Cardiac muscle cell (in vitro differentiated cells and primary cell): Measurements from ENCODE around the gene HOXA7. TPM values are rescaled to one million over a fixed set of nuclear protein-coding genes. Genes with fewer than 3 reads are reported as not detected.

ENCODE experiments used
- DNase-seq, 2 donors: peaks; one replicate each; pipeline versions ENCODE4 v3.0.0 to v3.0.0-alpha.2; 2010 to 2017; ENCODE audit warnings: low read depth in 1 of 2, low spot score in 1 of 2
- H3K27ac ChIP-seq: fragments of 200-600 bp; sonication (generic); 2 replicates; pipeline ENCODE4 v1.5.1; 2016
- H3K27me3 ChIP-seq: fragments of 200-600 bp; sonication (generic); 2 replicates; pipeline ENCODE4 v1.6.0; 2016; ENCODE audit warnings: control low read depth
- H3K36me3 ChIP-seq: fragments of 200-600 bp; sonication (generic); 2 replicates; pipeline ENCODE4 v1.5.1; 2016; ENCODE audit warnings: control low read depth
- H3K4me1 ChIP-seq: fragments of 200-600 bp; sonication (generic); 2 replicates; pipeline ENCODE4 v1.8.1; 2017; ENCODE audit warnings: low read depth, mild to moderate bottlenecking, mixed run types
- H3K4me3 ChIP-seq: fragments of 200-600 bp; sonication (generic); 2 replicates; pipeline ENCODE4 v1.5.1; 2016; ENCODE audit warnings: mild to moderate bottlenecking
- H3K9me3 ChIP-seq: fragments of 200-600 bp; sonication (generic); 2 replicates; pipeline ENCODE4 v1.5.1; 2017; ENCODE audit warnings: low read depth, mild to moderate bottlenecking, control low read depth
- CTCF ChIP-seq: IDR thresholded peaks from 2 replicates; pipeline ENCODE4 v1.5.1; 2012; ENCODE audit warnings: low read depth, mild to moderate bottlenecking, low read length
- polyA plus RNA-seq: library from polyadenylated mRNA; unstranded; fragments of >200 nt; fragmentation: Nextera tagmentation; extraction: Ambion mirVana; gene quantifications from 2 replicates; pipeline ENCODE4 v1.2.1, GENCODE V29; 2016
- total RNA-seq: library from RNA; depleted of rRNA; stranded (reverse); fragments of >200 nt; gene quantifications from 2 replicates; pipeline ENCODE4 v1.2.3, GENCODE V29; 2016

The HOXA7 gene
- total and polyA plus RNA-seq, 2 experiments from 2014 or later, result not detected

- Histone ChIP-seq H3K4me1 (no peaks in the 10 kb centered on the region), H3K4me3 (no peak overlapping the region), H3K9me3 (no peaks in the 10 kb centered on the region), H3K27me3 (peaks cover 100% of the 10 kb centered on the region), H3K27ac (no peak overlapping the region), H3K36me3 (no peaks in the 10 kb centered on the region)
- TF ChIP-seq CTCF, result no peak
- no peak for DNase-seq
Measured at GRCh38 chr7:27119412-27119911, 37.0 kb downstream of the HOXA7 start.

- no peak overlapping the region for H3K4me3 ChIP-seq
- H3K9me3 ChIP-seq, result no peaks in the 10 kb centered on the region
- peaks cover 5% of the 10 kb centered on the region for H3K4me1 ChIP-seq
- no peak overlapping the region for H3K27ac ChIP-seq
- no peaks in the 10 kb centered on the region for H3K36me3 ChIP-seq
- peaks cover 100% of the 10 kb centered on the region for H3K27me3 ChIP-seq
- DNase-seq, result no peak
- TF ChIP-seq CTCF, result no peak
Measured at GRCh38 chr7:27118580-27118979, 37.9 kb downstream of the HOXA7 start.

- Histone ChIP-seq H3K4me1 (peaks cover 7% of the 10 kb centered on the region), H3K36me3 (no peaks in the 10 kb centered on the region), H3K4me3 (no peak overlapping the region), H3K27me3 (peaks cover 100% of the 10 kb centered on the region), H3K9me3 (no peaks in the 10 kb centered on the region), H3K27ac (no peak overlapping the region)
- no peak for TF ChIP-seq CTCF
- DNase-seq, result no peak
Measured at GRCh38 chr7:27117887-27118491, 38.5 kb downstream of the HOXA7 start.

- Histone ChIP-seq H3K36me3 (no peaks in the 10 kb centered on the region), H3K27ac (no peak overlapping the region), H3K9me3 (no peaks in the 10 kb centered on the region), H3K4me3 (no peak overlapping the region), H3K4me1 (peaks cover 7% of the 10 kb centered on the region), H3K27me3 (peaks cover 100% of the 10 kb centered on the region)
- TF ChIP-seq CTCF, result no peak
- DNase-seq, result no peak
Measured at GRCh38 chr7:27116962-27117886, 39.3 kb downstream of the HOXA7 start.

- no peak for DNase-seq
- Histone ChIP-seq H3K4me3 (no peak overlapping the region), H3K9me3 (no peaks in the 10 kb centered on the region), H3K4me1 (peaks cover 7% of the 10 kb centered on the region), H3K27ac (no peak overlapping the region), H3K27me3 (peaks cover 100% of the 10 kb centered on the region), H3K36me3 (no peaks in the 10 kb centered on the region)
- TF ChIP-seq CTCF, result no peak
Measured at GRCh38 chr7:27116031-27116961, 40.2 kb downstream of the HOXA7 start.
